Thyroid gland (tissue), 4 donors: ENCODE data around the gene FKBP5. TPM values are rescaled to one million over a fixed set of nuclear protein-coding genes. Genes with fewer than 3 reads are reported as not detected.
A peak's percentile ranks its signal among the peaks of the same experiment; 100 is the strongest.

Experiments
- DNase-seq, 2 donors: peaks; one replicate each; pipeline ENCODE4 v3.0.0-alpha.2; 2019
- H3K27ac ChIP-seq, 3 donors: fragments of 200-600 bp; sonication (generic); 1 replicate in 2 of 3; 2 replicates in 1 of 3; pipeline ENCODE4 v1.5.1; 2016 to 2019; ENCODE audit warnings: mild to moderate bottlenecking in 1 of 3, moderate library complexity in 1 of 3
- H3K27me3 ChIP-seq: fragments of 200-600 bp; sonication (generic); one replicate; pipeline ENCODE4 v1.5.1; 2019
- H3K36me3 ChIP-seq, 2 donors: fragments of 200-600 bp; sonication (generic); one replicate each; pipeline ENCODE4 v1.5.1; 2016 to 2019
- H3K4me1 ChIP-seq, 2 donors: fragments of 200-600 bp; sonication (generic); one replicate each; pipeline ENCODE4 v1.5.1; 2017 to 2019
- H3K4me3 ChIP-seq, 3 donors: fragments of 200-600 bp; sonication (generic); replicated peaks in 1 of 3; 1 replicate in 2 of 3; 2 replicates in 1 of 3; pipeline ENCODE4 v1.5.1; 2016; ENCODE audit warnings: mild to moderate bottlenecking in 1 of 3
- H3K9me3 ChIP-seq: fragments of 200-600 bp; sonication (generic); one replicate; pipeline ENCODE4 v1.5.1; 2017
- POLR2A ChIP-seq, 2 donors: fragments of 450-650 bp; IDR thresholded peaks; one replicate each; pipeline ENCODE4 v1.6.1; 2017; ENCODE audit warnings: antibody characterized with exemption in 2 of 2, mild to moderate bottlenecking in 2 of 2, moderate library complexity in 1 of 2
- WGBS, 2 donors: methylation state at CpG; one replicate each; pipeline ENCODE4 v1.1.5; 2017; 5-methylcytosine and 5-hydroxymethylcytosine counted together
- intact Hi-C: fragments of 100-400 bp; cut with DNase I; formaldehyde crosslinking; loops from one replicate; pipeline ENCODE4 v1.15.1; 2023
- total RNA-seq, 4 donors: library from RNA; depleted of rRNA; stranded (reverse); fragments of >200 nt; gene quantifications; one replicate each; pipeline ENCODE4 v1.2.3, GENCODE V29; 2016
- TF ChIP-seq, protein P1 (sequence below), 6 experiments: fragments of 200-600 bp in 3 of 6; fragments of 450-650 bp in 3 of 6; sonication (generic) in 3 of 6; IDR thresholded peaks; one replicate each; pipeline ENCODE4 v1.5.1; 2016 to 2019; ENCODE audit warnings: antibody characterized with exemption in 6 of 6, mild to moderate bottlenecking in 2 of 6, inconsistent platforms in 1 of 6, moderate library complexity in 1 of 6

The FKBP5 gene
- total RNA-seq, 4 donors from 2014 or later = 239 to 600 (median 253) TPM

DNA sequence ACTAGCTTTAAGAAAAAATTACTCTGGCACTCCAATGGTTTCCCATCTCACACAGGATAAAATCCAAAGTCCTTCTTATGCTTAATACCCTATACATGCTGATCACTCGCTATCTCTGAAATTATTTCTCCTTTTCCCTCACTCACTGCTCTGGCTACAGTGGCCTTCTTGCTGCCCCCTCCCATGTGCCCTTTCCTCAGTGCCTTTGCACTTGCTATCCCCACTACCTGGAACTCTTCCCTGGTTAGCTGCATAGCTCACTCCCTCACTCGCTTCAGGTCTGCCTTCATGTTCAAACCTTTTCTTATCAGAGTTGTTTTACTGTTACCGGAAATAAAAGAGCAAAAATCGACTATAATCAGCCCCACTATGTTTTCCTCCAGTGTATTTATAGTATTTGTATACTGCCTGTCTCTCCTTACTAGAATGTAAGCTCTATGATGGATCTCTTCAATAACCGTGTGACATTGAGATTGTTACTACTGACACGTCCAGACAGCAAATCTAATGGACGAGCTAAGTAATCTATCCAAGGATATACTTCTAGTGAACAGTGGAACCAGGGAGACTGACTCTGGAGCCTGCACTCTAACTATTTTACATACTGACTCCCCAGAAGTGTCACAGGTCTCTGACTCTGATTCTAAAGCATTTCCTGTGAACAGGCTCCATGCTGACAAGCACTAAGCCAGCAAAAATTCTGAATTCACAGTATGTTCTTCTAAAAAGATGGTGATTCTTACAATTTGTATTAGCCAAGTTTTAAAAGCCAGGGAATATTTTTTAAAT, 25.1 kb downstream of the FKBP5 start:
- TF ChIP-seq, protein P1, sequence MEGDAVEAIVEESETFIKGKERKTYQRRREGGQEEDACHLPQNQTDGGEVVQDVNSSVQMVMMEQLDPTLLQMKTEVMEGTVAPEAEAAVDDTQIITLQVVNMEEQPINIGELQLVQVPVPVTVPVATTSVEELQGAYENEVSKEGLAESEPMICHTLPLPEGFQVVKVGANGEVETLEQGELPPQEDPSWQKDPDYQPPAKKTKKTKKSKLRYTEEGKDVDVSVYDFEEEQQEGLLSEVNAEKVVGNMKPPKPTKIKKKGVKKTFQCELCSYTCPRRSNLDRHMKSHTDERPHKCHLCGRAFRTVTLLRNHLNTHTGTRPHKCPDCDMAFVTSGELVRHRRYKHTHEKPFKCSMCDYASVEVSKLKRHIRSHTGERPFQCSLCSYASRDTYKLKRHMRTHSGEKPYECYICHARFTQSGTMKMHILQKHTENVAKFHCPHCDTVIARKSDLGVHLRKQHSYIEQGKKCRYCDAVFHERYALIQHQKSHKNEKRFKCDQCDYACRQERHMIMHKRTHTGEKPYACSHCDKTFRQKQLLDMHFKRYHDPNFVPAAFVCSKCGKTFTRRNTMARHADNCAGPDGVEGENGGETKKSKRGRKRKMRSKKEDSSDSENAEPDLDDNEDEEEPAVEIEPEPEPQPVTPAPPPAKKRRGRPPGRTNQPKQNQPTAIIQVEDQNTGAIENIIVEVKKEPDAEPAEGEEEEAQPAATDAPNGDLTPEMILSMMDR (IDR thresholded peaks at IDR 0.05) = no peak
- no peak for TF ChIP-seq POLR2A (IDR thresholded peaks at IDR 0.05)
- Histone ChIP-seq H3K36me3 (peaks cover 0 to 3% of the 10 kb centered on the region in 2 donors), H3K27me3 (no peaks in the 10 kb centered on the region), H3K4me1 (peaks cover 19 to 41% of the 10 kb centered on the region in 2 donors), H3K9me3 (no peaks in the 10 kb centered on the region), H3K27ac (peak overlapping the region in 1 of 3 donors; percentile 36), H3K4me3 (no peak overlapping the region)
- DNase-seq = no peak
- intact Hi-C loops = no loop called here
- WGBS, 2 donors = 81 to 83% methylated on average over 7 of the region's 7 CpGs

DNA sequence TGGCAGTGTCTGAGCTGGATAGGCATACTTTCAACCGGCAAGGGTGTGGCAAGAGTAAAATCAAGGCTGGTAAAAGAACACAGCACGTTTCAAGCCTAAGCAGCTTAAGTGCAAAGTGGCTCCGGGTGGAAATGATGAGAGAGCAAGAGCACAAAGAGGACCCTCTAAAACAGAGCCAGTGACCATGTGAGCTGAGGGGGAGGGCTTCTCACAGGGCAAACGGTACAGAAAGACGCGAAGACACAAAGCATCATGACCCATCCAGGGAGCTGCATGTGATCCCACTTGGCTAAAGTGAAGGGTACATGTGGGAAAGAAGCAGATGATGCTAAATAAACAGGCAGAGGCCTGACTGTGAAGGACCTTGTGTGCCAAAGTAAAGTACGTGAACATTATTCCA, 25.7 kb downstream of the FKBP5 start:
- H3K27ac ChIP-seq = peak overlapping the region in 2 of 3 donors; percentile 36 to 49
- TF ChIP-seq, protein P1 (IDR thresholded peaks at IDR 0.05) = no peak
- no peak for TF ChIP-seq POLR2A (IDR thresholded peaks at IDR 0.05)
- 30 to 44% methylated on average over 7 of the region's 7 CpGs for WGBS, 2 donors
- no peaks in the 10 kb centered on the region for H3K9me3 ChIP-seq
- H3K4me3 ChIP-seq = no peak overlapping the region
- peaks cover 0 to 3% of the 10 kb centered on the region in 2 donors for H3K36me3 ChIP-seq
- H3K4me1 ChIP-seq = peaks cover 18 to 36% of the 10 kb centered on the region in 2 donors
- intact Hi-C loops = no loop called here
- peak; percentile 38 to 45 for DNase-seq
- no peaks in the 10 kb centered on the region for H3K27me3 ChIP-seq

DNA sequence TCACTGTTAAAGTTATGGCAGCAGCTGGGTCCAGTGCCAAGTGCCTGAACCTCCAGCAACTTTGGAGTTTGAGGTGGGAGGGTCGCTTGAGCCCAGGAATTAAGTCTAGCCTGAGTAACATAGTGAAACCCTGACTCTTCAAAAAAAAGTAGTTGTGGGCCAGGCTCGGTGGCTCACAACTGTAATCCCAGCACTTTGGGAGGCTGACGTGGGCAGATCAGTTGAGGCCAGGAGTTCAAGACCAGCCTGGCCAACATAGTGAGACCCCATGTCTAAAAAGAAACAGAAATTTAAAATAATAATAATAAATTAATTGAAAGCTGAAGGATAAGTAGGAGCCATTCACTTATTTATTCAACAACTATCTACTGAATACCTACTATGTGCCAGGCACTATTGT, 33.8 kb downstream of the FKBP5 start:
- TF ChIP-seq POLR2A (IDR thresholded peaks at IDR 0.05) = no peak
- TF ChIP-seq, protein P1 (IDR thresholded peaks at IDR 0.05) = no peak
- 95 to 100% methylated on average over 3 of the region's 3 CpGs for WGBS, 2 donors
- Histone ChIP-seq H3K4me1 (peaks cover 0 to 6% of the 10 kb centered on the region in 2 donors), H3K9me3 (no peaks in the 10 kb centered on the region), H3K4me3 (no peak overlapping the region), H3K27me3 (no peaks in the 10 kb centered on the region), H3K36me3 (peaks cover 0 to 7% of the 10 kb centered on the region in 2 donors), H3K27ac (no peak overlapping the region)
- DNase-seq = no peak
- intact Hi-C loops = no loop called here

DNA sequence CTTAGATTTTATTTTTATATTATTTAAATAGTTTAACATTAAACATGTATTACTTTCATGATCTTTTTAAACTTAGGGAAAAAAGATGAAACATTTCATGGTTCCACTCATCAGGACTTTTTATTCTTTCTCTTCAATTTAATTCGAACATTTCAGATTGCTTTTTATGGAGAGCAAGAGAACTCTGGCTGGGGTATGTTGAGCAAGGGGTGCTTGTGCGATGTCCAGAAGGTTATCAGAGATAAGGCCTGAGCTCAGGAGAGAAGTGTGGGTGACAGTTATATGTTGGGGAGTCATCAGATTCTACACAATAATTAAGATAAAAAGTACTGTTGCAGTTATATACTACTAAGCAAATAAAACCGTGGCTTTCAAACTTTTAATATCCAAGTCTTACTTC, 37.5 kb downstream of the FKBP5 start:
- H3K4me3 ChIP-seq = no peak overlapping the region
- intact Hi-C loops = no loop called here
- DNase-seq = no peak
- TF ChIP-seq POLR2A (IDR thresholded peaks at IDR 0.05) = no peak
- no peak overlapping the region for H3K27ac ChIP-seq
- H3K36me3 ChIP-seq = peaks cover 0 to 7% of the 10 kb centered on the region in 2 donors
- H3K9me3 ChIP-seq = no peaks in the 10 kb centered on the region
- no peaks in the 10 kb centered on the region for H3K27me3 ChIP-seq
- peaks cover 11 to 18% of the 10 kb centered on the region in 2 donors for H3K4me1 ChIP-seq
- 91 to 96% methylated on average over 3 of the region's 3 CpGs for WGBS, 2 donors

DNA sequence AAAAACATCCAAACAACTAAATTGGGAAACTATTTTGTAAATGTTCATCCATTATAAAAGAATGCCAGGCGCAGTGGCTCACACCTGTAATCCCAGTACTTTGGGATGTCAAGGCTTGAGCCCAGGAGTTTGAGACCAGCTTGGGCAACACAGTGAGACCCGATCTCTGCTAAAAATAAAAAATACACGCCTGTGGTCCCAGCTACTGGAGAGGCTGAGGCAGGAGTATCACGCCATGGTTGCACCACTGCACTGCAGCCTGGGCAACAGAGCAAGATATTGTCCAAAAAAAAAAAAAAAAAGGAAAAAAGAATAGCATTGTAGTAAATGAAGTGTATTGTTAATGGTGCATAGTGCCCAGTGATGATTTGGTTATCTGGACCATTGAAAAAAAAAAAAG, 38.7 kb downstream of the FKBP5 start:
- Histone ChIP-seq H3K9me3 (no peaks in the 10 kb centered on the region), H3K27me3 (no peaks in the 10 kb centered on the region), H3K27ac (no peak overlapping the region), H3K36me3 (peaks cover 0 to 17% of the 10 kb centered on the region in 2 donors), H3K4me3 (no peak overlapping the region), H3K4me1 (peaks cover 18 to 26% of the 10 kb centered on the region in 2 donors)
- WGBS, 2 donors = 96 to 97% methylated on average over 4 of the region's 4 CpGs
- TF ChIP-seq POLR2A (IDR thresholded peaks at IDR 0.05) = no peak
- TF ChIP-seq, protein P1 (IDR thresholded peaks at IDR 0.05) = no peak
- no peak for DNase-seq
- intact Hi-C loops = no loop called here
